Small intestine (tissue), 7 donors: Measurements from ENCODE around the gene TMPRSS3. TPM values are rescaled to one million over a fixed set of nuclear protein-coding genes. Genes with fewer than 3 reads are reported as not detected.

ENCODE experiments used
- DNase-seq, 2 donors: peaks; one replicate each; pipeline versions ENCODE4 v3.0.0 to v3.0.0-alpha.2; 2013
- FAIRE-seq: peaks from 2 replicates; lab custom pipeline; 2012; peaks lifted over from hg19 to GRCh38; lab: Jason Lieb, UNC
- H3K27ac ChIP-seq, 3 donors: one replicate each; pipeline ENCODE4 v1.5.1; 2013; ENCODE audit warnings: low read length in 2 of 3, mild to moderate bottlenecking in 2 of 3, control low read depth in 1 of 3, inconsistent platforms in 1 of 3, low read depth in 1 of 3, moderate library complexity in 1 of 3
- H3K27me3 ChIP-seq, 3 donors: one replicate each; pipeline ENCODE4 v1.6.1; 2013; ENCODE audit warnings: low read length in 3 of 3, inconsistent platforms in 1 of 3; ENCODE audit not compliant: control insufficient read depth in 3 of 3, insufficient read depth in 3 of 3
- H3K36me3 ChIP-seq, 3 donors: one replicate each; pipeline ENCODE4 v1.6.1; 2013; ENCODE audit warnings: low read length in 3 of 3, inconsistent platforms in 1 of 3, low read depth in 1 of 3, mild to moderate bottlenecking in 1 of 3, moderate library complexity in 1 of 3; ENCODE audit not compliant: control insufficient read depth in 3 of 3, insufficient read depth in 2 of 3
- H3K4me1 ChIP-seq, 3 donors: one replicate each; pipeline ENCODE4 v1.6.1; 2013; ENCODE audit warnings: low read length in 2 of 3, inconsistent platforms in 1 of 3, low read depth in 1 of 3, mild to moderate bottlenecking in 1 of 3, moderate library complexity in 1 of 3; ENCODE audit not compliant: control insufficient read depth in 3 of 3, insufficient read depth in 2 of 3
- H3K4me3 ChIP-seq, 3 donors: one replicate each; pipeline ENCODE4 v1.5.1; 2013; ENCODE audit warnings: low read length in 3 of 3, control low read depth in 1 of 3, inconsistent platforms in 1 of 3, low read depth in 1 of 3, mild to moderate bottlenecking in 1 of 3, moderate library complexity in 1 of 3
- H3K9me3 ChIP-seq, 2 donors: one replicate each; pipeline ENCODE4 v1.6.1; 2013; ENCODE audit warnings: low read depth in 1 of 2, low read length in 1 of 2; ENCODE audit not compliant: control insufficient read depth in 2 of 2, insufficient read depth in 1 of 2
- WGBS, 3 donors: extraction: QIAGEN DNeasy Blood & Tissue Kit; methylation state at CpG; one replicate each; pipeline ENCODE4 v1.1.7; 2013; 5-methylcytosine and 5-hydroxymethylcytosine counted together
- polyA plus RNA-seq, 4 donors: library from polyadenylated mRNA; stranded (reverse) in 3 of 4; unstranded in 1 of 4; fragments of 200-250 nt in 3 of 4; fragments of 120-200 nt in 1 of 4; gene quantifications; one replicate each; pipeline versions ENCODE4 v1.2.1 to v1.2.3, GENCODE V29; 2013
- donor health status: healthy with polysubstance abuse.
- donor health status: control.
- donor health status: control.
- donor health status: Bipolar disorder and iron deficiency.
- donor health status: healthy.

Gene TMPRSS3
- polyA plus RNA-seq, 4 donors: 1.1 to 9.2 (median 2.6) TPM

DNA sequence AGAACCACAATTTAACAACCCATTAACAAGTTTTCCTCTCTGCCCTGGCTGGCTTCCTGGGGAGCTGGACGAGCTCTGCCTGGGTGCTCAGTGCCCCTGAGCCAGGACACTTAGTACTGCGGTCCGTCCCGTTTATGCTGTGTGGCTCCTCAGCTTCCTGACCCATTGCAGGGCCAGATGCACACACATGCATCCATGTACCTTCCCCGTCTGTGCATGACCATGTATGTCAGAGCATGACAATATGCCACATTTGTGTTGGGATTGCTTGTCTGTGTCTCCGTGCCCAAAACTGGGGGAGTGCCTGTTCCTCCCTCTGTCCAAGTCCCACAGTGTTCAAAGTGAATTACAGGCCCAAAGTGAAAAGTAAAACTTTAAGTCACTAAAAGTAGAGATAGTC, 71.0 kb downstream of the TMPRSS3 start:
- H3K27me3 ChIP-seq: no peaks in the 10 kb centered on the region
- no peak overlapping the region for H3K4me3 ChIP-seq
- no peaks in the 10 kb centered on the region for H3K36me3 ChIP-seq
- no peak for DNase-seq
- WGBS, 3 donors: 84 to 88% (median 86%) methylated on average over 6 of the region's 6 CpGs
- no peak overlapping the region for H3K27ac ChIP-seq
- FAIRE-seq: no peak
- peaks cover 0 to 13% of the 10 kb centered on the region in 2 donors for H3K9me3 ChIP-seq
- peaks cover 0 to 25% (median 0%) of the 10 kb centered on the region in 3 donors for H3K4me1 ChIP-seq

Other genes with a start within 250 kb of the TMPRSS3 start
- gene ABCG1, start 176.9 kb downstream of the TMPRSS3 start, polyA plus RNA-seq: 10 to 100 TPM in 3 of 4 donors, 1 to 10 TPM in 1; 5.5 to 46.5 (median 21.2) TPM
- 1,000 to 10,000 TPM in 1 of 4 donors, 100 to 1,000 TPM in 3; 758 to 1,395 (median 912) TPM for gene TFF3, start 80.6 kb downstream of the TMPRSS3 start, polyA plus RNA-seq
- gene TFF2, start 45.1 kb downstream of the TMPRSS3 start, polyA plus RNA-seq: 1 to 10 TPM in 2 of 4 donors, under 1 TPM in 1, not detected in 1; 0.21 to 5.0 (median 1.4) TPM
- 100 to 1,000 TPM in 3 of 4 donors, 10 to 100 TPM in 1; 14.5 to 187 (median 137) TPM for gene TFF1, start 29.5 kb downstream of the TMPRSS3 start, polyA plus RNA-seq
- gene UBASH3A, start 7.8 kb upstream of the TMPRSS3 start, polyA plus RNA-seq: 1 to 10 TPM in 1 of 4 donors, under 1 TPM in 3; 0.42 to 2.4 (median 0.76) TPM
- gene RSPH1, start 100.2 kb upstream of the TMPRSS3 start, polyA plus RNA-seq: 10 to 100 TPM in 2 of 4 donors, 1 to 10 TPM in 2; 3.8 to 14.1 (median 7.8) TPM
- gene SLC37A1, start 117.8 kb upstream of the TMPRSS3 start, polyA plus RNA-seq: 10 to 100 TPM; 30.0 to 80.7 (median 37.6) TPM